Measurements from ENCODE around the gene CCDC88B. TPM values are rescaled to one million over a fixed set of nuclear protein-coding genes. Genes with fewer than 3 reads are reported as not detected.

The CCDC88B gene
- total and polyA plus RNA-seq, 2 of the 8 experiments (the other 6 are each of a cell fraction or from before 2014, with no cell fraction given) = 5.9 to 12.5 TPM

DNA sequence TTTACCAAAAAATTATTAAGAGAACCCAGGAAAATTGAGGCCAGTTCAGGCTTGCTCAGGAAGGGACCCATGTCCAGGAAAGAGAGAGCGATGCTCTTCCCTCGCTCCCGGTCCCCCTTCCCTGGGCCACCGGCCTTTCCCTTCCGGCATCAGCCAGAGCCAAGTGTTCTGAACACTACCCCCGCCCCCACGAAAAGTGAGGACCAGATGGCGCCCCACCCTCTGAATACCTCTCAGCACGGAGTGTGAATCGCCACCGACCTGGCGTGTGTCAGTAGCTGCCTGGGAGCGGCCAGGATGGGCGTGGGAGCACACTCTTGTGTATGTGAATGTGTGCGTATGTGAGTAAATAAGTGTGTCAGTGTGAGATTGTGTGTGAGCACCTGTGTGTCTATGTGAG, 39.2 kb downstream of the CCDC88B start (continued):
- no peak for TF ChIP-seq RXRA (IDR thresholded peaks at IDR 0.05; ENCODE audit: insufficient read depth, low read depth, low read length)
- TF ChIP-seq SP2 (IDR thresholded peaks at IDR 0.05; ENCODE audit: low read length) = no peak
- TF ChIP-seq EP300 (IDR thresholded peaks at IDR 0.05; ENCODE audit: borderline replicate concordance in 1 of 2, low read depth in 2 of 2, low read length in 2 of 2) = no peak
- TF ChIP-seq CEBPB (IDR thresholded peaks at IDR 0.05; ENCODE audit: low read depth, low read length) = no peak
- TF ChIP-seq CBX8 (IDR thresholded peaks at IDR 0.05; ENCODE audit: borderline replicate concordance, low read depth, low read length) = no peak
- TF ChIP-seq CBX5 (IDR thresholded peaks at IDR 0.05; ENCODE audit: low read depth, low read length) = no peak
- TF ChIP-seq MAFK (IDR thresholded peaks at IDR 0.05; ENCODE audit: low read depth, low read length) = no peak

Data from H1 (cell line).